Lung (tissue), 12 donors: ENCODE data around the gene MET. TPM values are rescaled to one million over a fixed set of nuclear protein-coding genes. Genes with fewer than 3 reads are reported as not detected.

Source experiments
- ATAC-seq: fragments of 200-7000 bp; cut with Tn5 transposase; one replicate; pipeline ENCODE4 v1.9.1; 2020; ENCODE audit warnings: moderate number of reproducible peaks; ENCODE audit not compliant: insufficient read depth, low FRiP score
- DNase-seq, 3 donors: peaks; one replicate each; pipeline ENCODE4 v3.0.0-alpha.2; 2013 to 2017
- H3K27ac ChIP-seq, 2 donors: one replicate each; pipeline ENCODE4 v1.5.1; 2013; ENCODE audit warnings: mild to moderate bottlenecking in 2 of 2, moderate library complexity in 2 of 2, control low read depth in 1 of 2, inconsistent platforms in 1 of 2, low read depth in 1 of 2, low read length in 1 of 2
- H3K27me3 ChIP-seq, 3 donors: one replicate each; pipeline ENCODE4 v1.5.1; 2013; ENCODE audit warnings: low read length in 2 of 3; ENCODE audit not compliant: control insufficient read depth in 3 of 3, insufficient read depth in 3 of 3
- H3K36me3 ChIP-seq, 4 donors: one replicate each; pipeline ENCODE4 v1.5.1; 2013; ENCODE audit warnings: low read length in 4 of 4, mild to moderate bottlenecking in 1 of 4, moderate library complexity in 1 of 4; ENCODE audit not compliant: control insufficient read depth in 4 of 4, insufficient read depth in 4 of 4
- H3K4me1 ChIP-seq, 5 donors: one replicate each; pipeline ENCODE4 v1.5.1; 2013; ENCODE audit warnings: low read length in 5 of 5, mild to moderate bottlenecking in 2 of 5, moderate library complexity in 1 of 5; ENCODE audit not compliant: control insufficient read depth in 5 of 5, insufficient read depth in 5 of 5
- H3K4me3 ChIP-seq: one replicate; pipeline ENCODE4 v1.5.1; 2013; ENCODE audit warnings: mild to moderate bottlenecking, control low read depth, moderate library complexity
- H3K9ac ChIP-seq, 2 donors: one replicate each; pipeline ENCODE4 v1.5.1; 2013; ENCODE audit warnings: low read length in 2 of 2, control low read depth in 1 of 2; ENCODE audit not compliant: insufficient read depth in 1 of 2
- H3K9me3 ChIP-seq, 4 donors: one replicate each; pipeline ENCODE4 v1.5.1; 2013; ENCODE audit warnings: low read length in 3 of 4, mild to moderate bottlenecking in 1 of 4, moderate library complexity in 1 of 4; ENCODE audit not compliant: control insufficient read depth in 4 of 4, insufficient read depth in 3 of 4
- CTCF ChIP-seq: IDR thresholded peaks from 2 replicates; pipeline ENCODE4 v1.5.1; 2012; ENCODE audit warnings: mild to moderate bottlenecking; ENCODE audit errors: control extremely low read depth, extremely low read depth
- WGBS, 2 donors: extraction: QIAGEN DNeasy Blood & Tissue Kit; methylation state at CpG; one replicate each; pipeline ENCODE4 v1.1.7; 2013; 5-methylcytosine and 5-hydroxymethylcytosine counted together
- polyA plus RNA-seq, 2 donors: library from polyadenylated mRNA; stranded (reverse); fragments of 200-250 nt; gene quantifications; one replicate each; pipeline ENCODE4 v1.2.1, GENCODE V29; 2013
- total RNA-seq, 2 donors: library from RNA; depleted of rRNA in 1 of 2; stranded (reverse); fragments of >200 nt in 1 of 2; gene quantifications; one replicate each; pipeline ENCODE4 v1.2.1, GENCODE V29; 2014 to 2021
- donor health status: control.
- donor health status: control.
- donor health status: Bipolar disorder and iron deficiency.
- donor health status: healthy.
- donor health status: DM: yes; HTN: yes; CAD: no.

Gene MET
- total and polyA plus RNA-seq, 4 donors = 16.3 to 106 (median 41.5) TPM

- H3K9ac ChIP-seq = no peak overlapping the region
- 88 to 91% methylated on average over 3 of the region's 3 CpGs for WGBS, 2 donors
Measured at GRCh38 chr7:116707289-116707688, 35.3 kb downstream of the MET start.

GRCh38 chr7:116708248-116708647, 36.3 kb downstream of the MET start:
- Histone ChIP-seq H3K27me3 (no peaks in the 10 kb centered on the region), H3K27ac (no peak overlapping the region), H3K4me1 (peaks cover 0 to 8% (median 6%) of the 10 kb centered on the region in 5 donors), H3K4me3 (no peak overlapping the region), H3K36me3 (no peaks in the 10 kb centered on the region), H3K9me3 (no peaks in the 10 kb centered on the region), H3K9ac (no peak overlapping the region)
- 62 to 87% methylated on average over 1 of the region's 1 CpG for WGBS, 2 donors
- DNase-seq (no peak), ATAC-seq (no peak)
- no peak for TF ChIP-seq CTCF

More at GRCh38 chr7:116707289-116707688, 35.3 kb downstream of the MET start:
- H3K4me3 ChIP-seq = no peak overlapping the region
- no peaks in the 10 kb centered on the region for H3K9me3 ChIP-seq
- no peak for TF ChIP-seq CTCF
- ATAC-seq (no peak), DNase-seq (no peak)
- peaks cover 0 to 14% (median 6%) of the 10 kb centered on the region in 5 donors for H3K4me1 ChIP-seq
- H3K27me3 ChIP-seq = no peaks in the 10 kb centered on the region
- H3K27ac ChIP-seq = no peak overlapping the region
- H3K36me3 ChIP-seq = no peaks in the 10 kb centered on the region

- ATAC-seq = no peak
- TF ChIP-seq CTCF = no peak
- Histone ChIP-seq H3K9ac (no peak overlapping the region), H3K9me3 (no peaks in the 10 kb centered on the region), H3K36me3 (no peaks in the 10 kb centered on the region), H3K4me1 (peaks cover 0 to 8% (median 6%) of the 10 kb centered on the region in 5 donors), H3K27ac (no peak overlapping the region), H3K27me3 (no peaks in the 10 kb centered on the region), H3K4me3 (no peak overlapping the region)
- no peak for DNase-seq
- 81 to 90% methylated on average over 1 of the region's 1 CpG for WGBS, 2 donors
Measured at GRCh38 chr7:116708861-116709260, 36.9 kb downstream of the MET start.

GRCh38 chr7:116709336-116709735, 37.3 kb downstream of the MET start:
- TF ChIP-seq CTCF = no peak
- WGBS, 2 donors = 79 to 90% methylated on average over 4 of the region's 4 CpGs
- H3K27ac ChIP-seq = no peak overlapping the region
- no peaks in the 10 kb centered on the region for H3K36me3 ChIP-seq
- H3K4me3 ChIP-seq = no peak overlapping the region
- H3K9me3 ChIP-seq = no peaks in the 10 kb centered on the region
- no peak for DNase-seq
- peaks cover 0 to 8% (median 6%) of the 10 kb centered on the region in 5 donors for H3K4me1 ChIP-seq
- H3K9ac ChIP-seq = no peak overlapping the region
- ATAC-seq = no peak
- no peaks in the 10 kb centered on the region for H3K27me3 ChIP-seq
